ENCODE results near the gene WDR83.

Gene WDR83

DNA sequence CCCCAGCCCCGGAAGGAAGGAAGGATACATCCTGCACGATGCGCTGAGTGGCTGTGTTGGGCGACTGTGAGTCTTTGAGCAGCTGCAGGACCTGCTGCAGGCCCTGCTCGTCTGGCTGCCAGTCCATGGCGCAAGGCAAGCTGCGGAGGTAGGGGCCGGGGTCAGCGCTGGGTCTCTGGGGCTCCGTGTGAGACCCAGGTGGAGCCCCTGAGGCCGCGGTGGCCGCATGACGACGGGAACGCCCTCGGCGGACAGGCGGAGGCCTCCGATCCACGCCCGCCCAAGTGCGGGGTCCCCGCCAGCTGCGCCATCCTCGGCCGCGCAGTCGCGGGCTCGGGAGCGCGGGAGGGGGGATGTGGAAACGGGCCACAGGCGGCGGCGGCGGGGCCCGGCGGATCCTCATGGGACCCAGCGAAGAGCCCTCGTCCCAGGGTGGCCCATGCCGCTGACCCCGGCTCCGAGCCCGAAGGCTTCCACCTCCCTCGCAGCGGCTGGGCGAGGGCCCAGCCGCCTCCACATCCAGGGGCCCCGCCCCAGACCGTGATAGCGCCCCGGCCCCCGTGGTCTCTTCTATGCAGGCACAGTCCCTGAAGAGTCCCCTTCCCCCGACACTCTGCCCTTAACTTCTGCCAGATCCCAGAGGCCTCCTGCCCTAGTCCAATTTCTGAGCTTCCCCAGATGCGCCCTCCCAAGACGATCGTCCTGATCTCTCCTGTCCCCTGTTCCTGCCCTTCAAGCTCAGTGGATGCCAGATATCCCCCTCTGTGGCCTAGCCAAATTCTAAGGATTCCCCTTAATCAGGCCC, 54.4 kb downstream of the WDR83 start:
- peak; percentile 51 for DNase-seq (ENCODE audit: low spot score)
- TF ChIP-seq, protein P1, sequence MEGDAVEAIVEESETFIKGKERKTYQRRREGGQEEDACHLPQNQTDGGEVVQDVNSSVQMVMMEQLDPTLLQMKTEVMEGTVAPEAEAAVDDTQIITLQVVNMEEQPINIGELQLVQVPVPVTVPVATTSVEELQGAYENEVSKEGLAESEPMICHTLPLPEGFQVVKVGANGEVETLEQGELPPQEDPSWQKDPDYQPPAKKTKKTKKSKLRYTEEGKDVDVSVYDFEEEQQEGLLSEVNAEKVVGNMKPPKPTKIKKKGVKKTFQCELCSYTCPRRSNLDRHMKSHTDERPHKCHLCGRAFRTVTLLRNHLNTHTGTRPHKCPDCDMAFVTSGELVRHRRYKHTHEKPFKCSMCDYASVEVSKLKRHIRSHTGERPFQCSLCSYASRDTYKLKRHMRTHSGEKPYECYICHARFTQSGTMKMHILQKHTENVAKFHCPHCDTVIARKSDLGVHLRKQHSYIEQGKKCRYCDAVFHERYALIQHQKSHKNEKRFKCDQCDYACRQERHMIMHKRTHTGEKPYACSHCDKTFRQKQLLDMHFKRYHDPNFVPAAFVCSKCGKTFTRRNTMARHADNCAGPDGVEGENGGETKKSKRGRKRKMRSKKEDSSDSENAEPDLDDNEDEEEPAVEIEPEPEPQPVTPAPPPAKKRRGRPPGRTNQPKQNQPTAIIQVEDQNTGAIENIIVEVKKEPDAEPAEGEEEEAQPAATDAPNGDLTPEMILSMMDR (IDR thresholded peaks at IDR 0.05; ENCODE audit: extremely low read depth, missing control alignments), result no peak

DNA sequence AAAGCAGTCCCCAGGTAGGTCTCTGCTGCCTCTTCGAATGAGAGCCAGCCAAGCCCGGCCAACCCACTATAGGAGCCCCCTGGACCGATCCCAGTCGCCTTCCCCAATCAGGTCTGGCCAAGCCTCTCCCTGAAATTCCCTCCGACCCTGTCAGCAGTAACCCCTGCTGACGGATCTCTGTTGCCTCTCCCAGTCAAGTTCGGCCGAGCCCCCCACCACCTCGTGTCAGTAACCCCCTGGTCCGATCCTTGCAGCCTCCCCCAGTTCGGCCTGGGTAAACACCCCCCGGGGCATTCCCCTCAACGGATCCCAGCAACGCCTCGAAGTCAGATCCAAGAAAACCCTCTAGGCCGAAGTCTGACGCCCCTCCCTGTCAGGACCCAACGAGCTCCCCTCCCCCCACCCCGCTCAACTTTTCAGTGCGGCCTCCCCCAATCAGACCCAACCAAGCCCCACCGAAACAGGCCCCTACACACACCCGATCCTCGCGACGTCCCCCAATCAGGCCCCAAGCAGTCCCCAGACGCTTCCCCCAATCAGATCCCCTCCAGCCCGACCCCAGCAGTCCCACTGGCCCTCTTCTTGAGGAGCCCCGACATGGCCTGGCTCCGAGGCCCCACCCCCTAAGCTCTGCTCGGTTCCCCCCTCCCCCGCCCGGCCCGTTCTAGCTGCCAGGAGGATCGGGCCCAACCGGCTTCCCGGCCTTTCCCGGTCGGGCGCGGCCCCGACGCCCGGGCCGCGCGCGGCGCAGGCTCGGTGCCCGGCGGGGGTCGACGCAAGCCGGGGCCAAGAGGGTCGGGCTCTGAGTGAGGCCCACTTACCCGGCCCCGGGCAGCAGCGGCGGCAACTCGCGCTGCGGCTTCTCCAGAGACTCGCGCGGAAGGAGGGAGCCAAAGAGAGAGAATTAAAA, 55.3 kb downstream of the WDR83 start:
- TF ChIP-seq, protein P1 (IDR thresholded peaks at IDR 0.05; ENCODE audit: extremely low read depth, missing control alignments), result no peak
- DNase-seq (ENCODE audit: low spot score), result peak; percentile 89

DNA sequence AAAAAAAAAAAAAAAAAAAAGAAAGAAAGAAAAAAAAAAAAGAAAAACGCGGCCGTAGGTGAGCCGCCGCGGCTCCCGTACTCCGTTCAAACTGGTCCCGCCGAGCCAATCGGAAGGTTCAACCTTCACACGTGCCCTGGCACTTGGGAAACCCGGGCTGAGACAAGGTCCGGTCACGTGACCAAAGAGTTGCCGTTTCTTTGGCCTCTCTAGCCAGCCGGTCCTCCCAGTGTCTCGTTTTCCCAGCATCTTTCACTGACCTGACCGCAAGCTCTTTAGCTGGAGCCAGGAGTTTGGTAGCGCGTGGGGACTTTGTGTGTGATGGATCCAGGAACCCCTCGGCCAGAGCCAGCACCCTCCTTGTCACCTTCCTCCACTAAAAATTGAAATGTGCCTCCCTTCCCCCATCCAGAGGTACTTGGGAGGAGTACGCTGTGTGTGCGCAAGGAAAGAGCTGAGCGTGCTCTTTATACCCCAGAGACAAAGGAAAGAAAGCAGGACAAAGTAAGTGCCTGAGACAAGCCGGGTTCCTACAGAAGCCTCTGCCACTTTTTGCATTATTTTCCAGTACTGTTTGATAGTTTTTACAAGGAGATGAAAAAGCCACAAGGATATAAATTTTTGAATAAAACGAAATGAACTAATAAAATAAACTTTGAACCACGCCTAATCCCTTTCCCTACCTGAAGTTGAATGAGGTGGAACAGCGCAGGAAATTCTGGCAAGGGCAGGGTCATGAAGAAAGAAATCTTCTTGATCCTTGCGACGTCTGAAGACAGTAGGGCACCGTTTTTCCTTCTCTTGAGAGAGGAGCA, 56.2 kb downstream of the WDR83 start:
- peak; percentile 99 for DNase-seq (ENCODE audit: low spot score)
- TF ChIP-seq, protein P1 (IDR thresholded peaks at IDR 0.05; ENCODE audit: extremely low read depth, missing control alignments), result no peak

DNA sequence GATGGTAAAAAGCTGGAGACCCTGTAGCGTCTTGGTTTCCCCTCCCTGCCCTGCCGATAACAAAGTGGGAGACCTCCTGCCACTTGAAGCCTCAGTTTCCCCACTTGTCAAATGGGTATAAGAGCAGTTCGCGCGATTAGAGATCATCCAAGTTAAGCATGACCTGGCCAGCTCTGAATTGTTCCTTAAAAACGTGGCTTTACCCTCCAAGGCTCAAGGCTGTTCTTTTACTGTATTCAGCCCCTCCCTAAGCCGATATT, 56.7 kb downstream of the WDR83 start:
- DNase-seq (ENCODE audit: low spot score), result no peak
- TF ChIP-seq, protein P1 (IDR thresholded peaks at IDR 0.05; ENCODE audit: extremely low read depth, missing control alignments), result no peak

DNA sequence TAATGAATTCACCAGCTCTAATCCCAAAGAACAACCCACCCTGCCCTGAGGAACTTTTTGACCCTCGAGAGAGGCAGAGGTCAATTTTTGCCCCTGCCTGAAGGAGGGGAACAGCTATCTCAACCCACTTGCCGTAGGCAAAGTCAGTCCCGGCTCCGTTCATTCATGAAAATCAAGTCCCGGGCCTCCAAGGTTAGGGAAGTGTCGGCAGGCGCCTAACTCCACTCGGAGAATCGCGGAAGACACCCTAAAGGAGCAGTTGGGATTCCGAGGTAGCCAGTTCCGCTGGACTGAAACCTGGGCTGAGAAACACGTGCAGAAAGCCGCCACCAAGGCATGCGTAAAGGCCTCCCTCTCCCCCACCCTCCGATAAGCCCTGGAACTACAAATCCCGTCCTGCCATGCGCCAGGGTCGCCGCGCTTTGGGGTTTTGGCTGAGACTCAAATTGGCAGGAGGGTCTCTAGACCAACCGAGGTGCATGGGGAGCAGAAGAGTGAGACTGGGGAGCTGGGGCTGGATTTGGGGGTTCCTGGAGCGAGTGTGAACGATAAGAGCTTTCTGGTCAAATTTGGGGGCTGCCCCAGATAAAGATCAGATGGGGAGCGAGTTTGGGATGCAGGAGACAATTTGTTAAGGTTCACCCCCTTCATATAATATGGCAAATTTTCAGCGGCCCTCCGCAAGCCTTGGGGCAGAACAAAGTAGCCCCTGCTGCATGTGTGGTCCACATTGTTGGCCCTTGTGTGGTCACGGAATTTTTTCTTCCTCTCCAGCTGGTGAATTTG, 57.2 kb downstream of the WDR83 start, which contains the start of gene TNPO2:
TSS of gene TNPO2 (minus strand) at position 292 of the 786 bp plus-strand sequence. CDS start 2,955 bp downstream, outside the sequence.
- TF ChIP-seq, protein P1 (IDR thresholded peaks at IDR 0.05; ENCODE audit: extremely low read depth, missing control alignments), result no peak
- DNase-seq (ENCODE audit: low spot score), result peak; percentile 86
